ENCODE data around the gene ITLN2. TPM values are rescaled to one million over a fixed set of nuclear protein-coding genes. Genes with fewer than 3 reads are reported as not detected.
"Not testable (repeated sequence)": the region's sequence is repeated elsewhere in the genome, so short reads cannot be mapped to it uniquely, and the experiment has no call there.

The ITLN2 gene
- total and polyA plus RNA-seq, 10 of the 15 experiments (the other 5 are each of a cell fraction or from before 2014, with no cell fraction given) = not detected

GRCh38 chr1:160942926-160943325, 11.7 kb downstream of the ITLN2 start:
- H2AFZ ChIP-seq (ENCODE audit: control insufficient read depth, low read depth, low read length) = no peak overlapping the region
- WGBS (ENCODE audit: insufficient coverage, insufficient replicate concordance, low lambda C conversion rate, missing lambda C conversion rate) = 58% methylated on average over 3 of the region's 3 CpGs
- ChIA-PET POLR2A (no interaction called here), SMC1A (ENCODE audit: uncharacterized antibody, unreplicated experiment) (interaction anchor here (2.7 to 3.3 kb wide), 2 partner anchors 8 to 107 kb away, joined by 15 to 17 read pairs; no protein-coding TSS in a partner anchor), CTCF (interaction anchor here (0.8 to 8.6 kb wide), 5 partner anchors 10 to 165 kb away, joined by 3 to 57 read pairs (median 5); partner anchors contain the start of gene ITLN2), RAD21 (ENCODE audit: unreplicated experiment) (interaction anchor here (0.6 to 1.2 kb wide), 3 partner anchors 99 to 253 kb away, joined by 3 to 4 read pairs (median 3); no protein-coding TSS in a partner anchor)
- ATAC-seq (peak; percentile 58; the same call in 2 of the 3 replicates), DNase-seq (ENCODE audit: low read depth, low spot score) (no peak), FAIRE-seq (no peak)
- H3K27ac ChIP-seq (ENCODE audit: control insufficient read depth, insufficient read depth) = no peak overlapping the region
- intact Hi-C loops (cut with micrococcal nuclease; ENCODE audit: unreplicated experiment) (no loop called here), in situ Hi-C loops (cut with MboI) (no loop called here)
- TF ChIP-seq RAD21 (IDR thresholded peaks at IDR 0.05; ENCODE audit: insufficient read depth, low read depth, low read length) = peak; percentile 25; the same call in 1 of the 2 replicates
- TF ChIP-seq IKZF2 (IDR thresholded peaks at IDR 0.05) = no peak
- no peak for TF ChIP-seq STAT1 (conservative IDR thresholded peaks at IDR 0.05)
- TF ChIP-seq CTCF (IDR thresholded peaks at IDR 0.05 in 2 of 3, conservative IDR thresholded peaks at IDR 0.05 in 1 of 3; ENCODE audit: control insufficient read depth in 2 of 3, extremely low read depth in 1 of 3, insufficient read depth in 1 of 3, low read depth in 3 of 3, low read length in 3 of 3) = peak; percentile 8 to 53 (median 25); a peak in 4 of 6 replicates
- no peaks in the 10 kb centered on the region for H3K79me2 ChIP-seq (ENCODE audit: control insufficient read depth, insufficient read depth, low read length)
- H3K9me3 ChIP-seq (replicated peaks; ENCODE audit: control insufficient read depth, insufficient read depth, low read length) = no peaks in the 10 kb centered on the region
- H4K20me1 ChIP-seq (ENCODE audit: control insufficient read depth, insufficient read depth) = no peaks in the 10 kb centered on the region
- no peak overlapping the region for H3K4me2 ChIP-seq (ENCODE audit: control insufficient read depth, insufficient read depth)
- H3K9ac ChIP-seq (ENCODE audit: control insufficient read depth, insufficient read depth, low read length) = no peak overlapping the region
- H3K36me3 ChIP-seq (ENCODE audit: control insufficient read depth in 2 of 2, insufficient read depth in 2 of 2, low read length in 1 of 2) = no peaks in the 10 kb centered on the region
- H3K4me3 ChIP-seq = no peak overlapping the region
- no peaks in the 10 kb centered on the region for H3K4me1 ChIP-seq (ENCODE audit: control insufficient read depth, insufficient read depth, low read length)
- no peaks in the 10 kb centered on the region for H3K27me3 ChIP-seq (replicated peaks in 1 of 2; ENCODE audit: control insufficient read depth in 2 of 2, insufficient read depth in 2 of 2, low read length in 1 of 2)
- BruUV-seq (replicated peaks) = no TSS peak

GRCh38 chr1:160936666-160937065, 17.9 kb downstream of the ITLN2 start:
- in situ Hi-C loops (cut with MboI); H3K36me3 ChIP-seq (ENCODE audit: control insufficient read depth in 2 of 2, insufficient read depth in 2 of 2, low read length in 1 of 2); POLR2A ChIA-PET; CTCF ChIA-PET; RAD21 ChIA-PET (ENCODE audit: unreplicated experiment); H3K27ac ChIP-seq (ENCODE audit: control insufficient read depth, insufficient read depth); H3K27me3 ChIP-seq (replicated peaks in 1 of 2; ENCODE audit: control insufficient read depth in 2 of 2, insufficient read depth in 2 of 2, low read length in 1 of 2); DNase-seq (ENCODE audit: low read depth, low spot score); H3K79me2 ChIP-seq (ENCODE audit: control insufficient read depth, insufficient read depth, low read length); H3K4me1 ChIP-seq (ENCODE audit: control insufficient read depth, insufficient read depth, low read length); ATAC-seq; H3K9ac ChIP-seq (ENCODE audit: control insufficient read depth, insufficient read depth, low read length); H3K9me3 ChIP-seq (replicated peaks; ENCODE audit: control insufficient read depth, insufficient read depth, low read length); H4K20me1 ChIP-seq (ENCODE audit: control insufficient read depth, insufficient read depth); H3K4me3 ChIP-seq; FAIRE-seq; intact Hi-C loops (cut with micrococcal nuclease; ENCODE audit: unreplicated experiment); H3K4me2 ChIP-seq (ENCODE audit: control insufficient read depth, insufficient read depth); BruUV-seq (replicated peaks); H2AFZ ChIP-seq (ENCODE audit: control insufficient read depth, low read depth, low read length): not testable (repeated sequence)
- SMC1A ChIA-PET (ENCODE audit: uncharacterized antibody, unreplicated experiment) = interaction anchor here (1.2 kb wide), 1 partner anchor 54 kb away, joined by 3 read pairs; no protein-coding TSS in a partner anchor
- WGBS (ENCODE audit: insufficient coverage, insufficient replicate concordance, low lambda C conversion rate, missing lambda C conversion rate) = 79% methylated on average over 4 of the region's 19 CpGs
